CD4-positive, alpha-beta T cell treated with Interleukin-4 for 1 hour (primary cell): ENCODE measurements around the gene P3H2.

ENCODE experiments used
- DNase-seq, 2 donors: peaks; one replicate each; pipeline ENCODE4 v3.0.0-alpha.2; 2020 to 2022

P3H2 gene

GRCh38 chr3:190051641-190052040, 69.1 kb downstream of the P3H2 start:
- no peak for DNase-seq

GRCh38 chr3:190048932-190049441, 71.7 kb downstream of the P3H2 start:
- no peak for DNase-seq

GRCh38 chr3:190044974-190045373, 75.7 kb downstream of the P3H2 start:
- no peak for DNase-seq

GRCh38 chr3:190044142-190044541, 76.6 kb downstream of the P3H2 start:
- no peak for DNase-seq

- DNase-seq = no peak
Measured at GRCh38 chr3:190043741-190044140, 77.0 kb downstream of the P3H2 start.

GRCh38 chr3:190042558-190042957, 78.1 kb downstream of the P3H2 start:
- no peak for DNase-seq

- no peak for DNase-seq
Measured at GRCh38 chr3:190041333-190042041, 79.2 kb downstream of the P3H2 start.

GRCh38 chr3:190040145-190040544, 80.6 kb downstream of the P3H2 start:
- no peak for DNase-seq

- no peak for DNase-seq
Measured at GRCh38 chr3:190038050-190038933, 82.4 kb downstream of the P3H2 start.

- DNase-seq = no peak
Measured at GRCh38 chr3:190036631-190037030, 84.1 kb downstream of the P3H2 start.

- no peak for DNase-seq
Measured at GRCh38 chr3:190034446-190034845, 86.3 kb downstream of the P3H2 start.

- DNase-seq = no peak
Measured at GRCh38 chr3:190032923-190033322, 87.8 kb downstream of the P3H2 start.

GRCh38 chr3:190031887-190032752, 88.6 kb downstream of the P3H2 start:
- no peak for DNase-seq

GRCh38 chr3:190027116-190027515, 93.6 kb downstream of the P3H2 start:
- no peak for DNase-seq

- no peak for DNase-seq
Measured at GRCh38 chr3:190026154-190026553, 94.5 kb downstream of the P3H2 start.

GRCh38 chr3:190024912-190025311, 95.8 kb downstream of the P3H2 start:
- no peak for DNase-seq

- no peak for DNase-seq
Measured at GRCh38 chr3:190019844-190020243, 100.9 kb downstream of the P3H2 start.

- no peak for DNase-seq
Measured at GRCh38 chr3:190019006-190019405, 101.7 kb downstream of the P3H2 start.

- no peak for DNase-seq
Measured at GRCh38 chr3:190018460-190018859, 102.2 kb downstream of the P3H2 start.

GRCh38 chr3:190017521-190018288, 103.0 kb downstream of the P3H2 start:
- DNase-seq = no peak

GRCh38 chr3:190016966-190017365, 103.7 kb downstream of the P3H2 start:
- no peak for DNase-seq

- no peak for DNase-seq
Measured at GRCh38 chr3:190014940-190015339, 105.8 kb downstream of the P3H2 start.
